Esophagus squamous epithelium (tissue), 5 donors: ENCODE measurements around the gene DCBLD1. TPM values are rescaled to one million over a fixed set of nuclear protein-coding genes. Genes with fewer than 3 reads are reported as not detected.

Source experiments
- DNase-seq: peaks from one replicate; lab custom pipeline; 2025; lab: John Stamatoyannopoulos, UW
- H3K27ac ChIP-seq, 4 donors: fragments of 200-600 bp; sonication (generic); one replicate each; pipeline ENCODE4 v1.5.1; 2016 to 2019; ENCODE audit warnings: mild to moderate bottlenecking in 1 of 4
- H3K27me3 ChIP-seq, 4 donors: fragments of 200-600 bp; sonication (generic); 1 replicate in 3 of 4; 2 replicates in 1 of 4; pipeline versions ENCODE4 v1.5.1 to v1.6.0; 2017 to 2021; ENCODE audit warnings: antibody characterized with exemption in 1 of 4
- H3K36me3 ChIP-seq, 3 donors: fragments of 200-600 bp; sonication (generic); one replicate each; pipeline ENCODE4 v1.5.1; 2016 to 2019
- H3K4me1 ChIP-seq, 3 donors: fragments of 200-600 bp; sonication (generic); one replicate each; pipeline ENCODE4 v1.5.1; 2017 to 2019
- H3K4me3 ChIP-seq, 4 donors: fragments of 200-600 bp; sonication (generic); 1 replicate in 3 of 4; 2 replicates in 1 of 4; pipeline ENCODE4 v1.5.1; 2016 to 2019; ENCODE audit warnings: mild to moderate bottlenecking in 2 of 4, moderate library complexity in 1 of 4
- H3K9me3 ChIP-seq, 3 donors: fragments of 200-600 bp; sonication (generic); one replicate each; pipeline ENCODE4 v1.5.1; 2016 to 2019
- CTCF ChIP-seq, 6 experiments: fragments of 450-650 bp in 4 of 6; fragments of 200-600 bp in 2 of 6; sonication (generic) in 2 of 6; IDR thresholded peaks; one replicate each; pipeline ENCODE4 v1.5.1; 2016 to 2019; ENCODE audit warnings: antibody characterized with exemption in 6 of 6, mild to moderate bottlenecking in 4 of 6, moderate library complexity in 4 of 6
- POLR2A ChIP-seq, 4 donors: fragments of 450-650 bp; IDR thresholded peaks; one replicate each; pipeline ENCODE4 v1.6.1; 2017; ENCODE audit warnings: antibody characterized with exemption in 4 of 4, mild to moderate bottlenecking in 4 of 4, moderate library complexity in 3 of 4
- WGBS, 2 donors: methylation state at CpG; one replicate each; pipeline ENCODE4 v1.1.5; 2018; 5-methylcytosine and 5-hydroxymethylcytosine counted together
- intact Hi-C: fragments of 100-400 bp; cut with DNase I; formaldehyde crosslinking; loops from one replicate; pipeline ENCODE4 v1.15.0; 2022
- total RNA-seq, 4 donors: library from RNA; depleted of rRNA; stranded (reverse); fragments of >200 nt; gene quantifications; one replicate each; pipeline ENCODE4 v1.1.0, GENCODE V29; 2016
- donor health status: DM: yes; HTN: yes; CAD: no.

The DCBLD1 gene
- total RNA-seq, 4 donors from 2014 or later, result 6.7 to 19.1 (median 10.8) TPM

GRCh38 chr6:117506907-117507306, 24.4 kb downstream of the DCBLD1 start:
- Histone ChIP-seq H3K4me3 (no peak overlapping the region), H3K4me1 (peaks cover 3 to 15% (median 3%) of the 10 kb centered on the region in 3 donors), H3K36me3 (peaks cover 0 to 23% (median 0%) of the 10 kb centered on the region in 3 donors), H3K27ac (no peak overlapping the region), H3K27me3 (no peaks in the 10 kb centered on the region), H3K9me3 (no peaks in the 10 kb centered on the region)
- TF ChIP-seq CTCF (IDR thresholded peaks at IDR 0.05), result no peak
- TF ChIP-seq POLR2A (IDR thresholded peaks at IDR 0.05), result no peak
- intact Hi-C loops, result no loop called here
- 61 to 62% methylated on average over 2 of the region's 2 CpGs for WGBS, 2 donors
- DNase-seq, result no peak

- Histone ChIP-seq H3K4me3 (no peak overlapping the region), H3K4me1 (peaks cover 0 to 6% (median 3%) of the 10 kb centered on the region in 3 donors), H3K27ac (no peak overlapping the region), H3K27me3 (no peaks in the 10 kb centered on the region), H3K9me3 (no peaks in the 10 kb centered on the region), H3K36me3 (peaks cover 0 to 23% (median 0%) of the 10 kb centered on the region in 3 donors)
- TF ChIP-seq CTCF (IDR thresholded peaks at IDR 0.05), result no peak
- no peak for TF ChIP-seq POLR2A (IDR thresholded peaks at IDR 0.05)
- intact Hi-C loops, result no loop called here
- DNase-seq, result no peak
- 98 to 100% methylated on average over 3 to 4 of the region's 4 CpGs for whole genome bisulfite sequencing, 2 donors
Observed at GRCh38 chr6:117508450-117508971, 26.0 kb downstream of the DCBLD1 start.

- intact Hi-C loops, result no loop called here
- no peak for DNase-seq
Observed at GRCh38 chr6:117509021-117509420, 26.5 kb downstream of the DCBLD1 start.

DNA sequence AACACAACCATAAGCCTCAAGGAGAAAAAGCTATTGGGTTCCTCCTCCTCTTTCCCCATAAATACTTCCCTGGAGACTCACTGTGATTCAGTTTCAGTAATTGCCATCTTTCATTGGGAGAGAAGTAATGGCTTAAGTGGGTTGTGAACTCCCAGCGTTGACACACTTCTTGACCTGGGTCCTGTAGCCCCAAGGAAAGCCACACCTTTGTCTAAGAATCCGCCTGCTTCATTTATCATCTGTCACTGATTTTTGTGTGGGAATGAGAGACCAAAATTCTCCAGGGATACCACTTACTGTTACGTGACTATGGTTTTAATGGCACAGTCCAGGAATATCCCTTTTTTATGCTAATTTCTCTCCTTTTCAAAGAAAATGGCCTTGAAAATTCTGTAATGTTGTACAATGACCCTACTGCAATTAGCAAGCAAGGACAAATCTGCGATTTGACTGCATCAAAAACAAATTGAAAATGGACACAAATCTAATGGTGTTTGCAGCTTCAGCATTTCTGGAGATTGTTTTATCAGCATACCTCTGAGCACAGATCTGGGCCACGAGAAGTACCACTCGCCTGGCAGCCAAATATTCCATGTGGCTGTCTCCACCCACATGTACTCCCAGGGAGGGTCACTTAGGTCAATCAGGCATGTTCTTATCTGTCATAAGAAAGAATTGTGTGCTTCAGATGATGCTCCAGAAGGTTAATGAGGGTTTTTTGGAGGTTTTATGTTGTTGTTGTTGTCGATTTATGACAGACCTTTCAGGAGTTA, 29.8 kb downstream of the DCBLD1 start:
- no peaks in the 10 kb centered on the region for H3K27me3 ChIP-seq

More at GRCh38 chr6:117509021-117509420, 26.5 kb downstream of the DCBLD1 start:
- 93 to 97% methylated on average over 6 to 7 of the region's 7 CpGs for WGBS, 2 donors
- H3K4me3 ChIP-seq, result no peak overlapping the region
- no peak overlapping the region for H3K27ac ChIP-seq
- no peak for TF ChIP-seq CTCF (IDR thresholded peaks at IDR 0.05)
- TF ChIP-seq POLR2A (IDR thresholded peaks at IDR 0.05), result no peak
- H3K27me3 ChIP-seq, result no peaks in the 10 kb centered on the region
- peaks cover 0 to 6% (median 3%) of the 10 kb centered on the region in 3 donors for H3K4me1 ChIP-seq
- no peaks in the 10 kb centered on the region for H3K9me3 ChIP-seq
- H3K36me3 ChIP-seq, result peaks cover 0 to 21% (median 0%) of the 10 kb centered on the region in 3 donors

More for the DNA sequence above, 29.8 kb downstream of the DCBLD1 start:
- no peak for TF ChIP-seq POLR2A (IDR thresholded peaks at IDR 0.05)
- no peak for TF ChIP-seq CTCF (IDR thresholded peaks at IDR 0.05)
- DNase-seq, result no peak
- no peak overlapping the region for H3K27ac ChIP-seq
- peaks cover 0 to 3% (median 0%) of the 10 kb centered on the region in 3 donors for H3K36me3 ChIP-seq
- H3K4me3 ChIP-seq, result no peak overlapping the region
- no peaks in the 10 kb centered on the region for H3K9me3 ChIP-seq
- H3K4me1 ChIP-seq, result no peaks in the 10 kb centered on the region
- WGBS, 2 donors, result 73 to 76% methylated on average over 7 of the region's 7 CpGs
- intact Hi-C loops, result no loop called here
